HPDE6-E6E7 (cell line): ENCODE measurements around the gene SORCS1.

Experiments
- DNase-seq: peaks from one replicate; pipeline ENCODE4 v3.0.0; 2011; ENCODE audit warnings: missing footprints; ENCODE audit errors: extremely low spot score

The SORCS1 gene

GRCh38 chr10:106672517-106673175, 491.9 kb downstream of the SORCS1 start:
- DNase-seq, result no peak

DNA sequence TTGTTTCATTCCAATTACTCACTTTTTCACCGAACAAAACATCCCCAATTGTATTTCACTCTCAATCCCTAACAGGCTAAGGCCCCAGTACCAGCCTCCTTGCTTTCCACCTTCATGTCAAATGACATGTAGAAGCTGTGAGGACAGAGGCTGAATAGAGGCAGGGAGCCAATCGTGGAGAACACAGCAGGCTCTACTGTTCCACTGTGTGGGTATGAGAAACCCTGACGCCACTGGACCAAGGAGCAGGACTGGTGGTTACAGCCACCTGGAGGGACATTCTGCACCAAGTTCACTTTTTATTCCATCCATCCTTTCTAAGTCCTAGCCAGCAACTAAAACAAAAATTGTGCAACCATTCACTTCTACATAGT, 502.8 kb downstream of the SORCS1 start:
- DNase-seq, result no peak

DNA sequence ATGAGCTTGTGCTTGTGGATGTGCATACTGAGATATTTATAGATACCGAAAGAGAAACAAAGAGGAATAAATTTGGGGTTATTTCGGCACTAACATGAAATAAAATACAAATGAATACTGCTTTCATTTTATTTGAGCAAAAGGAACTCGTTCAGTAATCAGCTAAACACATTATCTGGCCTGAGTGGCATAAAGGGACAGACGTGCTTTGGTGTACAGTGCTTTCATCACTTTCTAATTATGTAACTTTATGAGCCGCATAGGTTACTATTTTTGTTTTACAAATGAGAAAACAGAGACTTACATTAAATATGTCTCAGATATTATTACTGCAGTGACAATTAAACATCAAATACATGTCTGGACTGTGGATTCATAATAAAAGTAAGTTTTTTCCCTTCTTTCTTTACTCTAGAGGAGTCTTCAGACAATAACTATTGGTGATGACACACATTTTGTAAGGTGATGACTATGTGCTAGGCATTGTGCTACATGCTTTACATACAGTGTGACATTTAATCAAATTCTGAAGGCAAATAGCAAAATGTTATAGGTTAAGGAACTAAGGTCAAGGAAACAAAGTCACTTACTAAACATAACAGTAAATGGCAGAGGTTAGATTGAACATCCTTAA, 503.3 kb downstream of the SORCS1 start:
- no peak for DNase-seq

DNA sequence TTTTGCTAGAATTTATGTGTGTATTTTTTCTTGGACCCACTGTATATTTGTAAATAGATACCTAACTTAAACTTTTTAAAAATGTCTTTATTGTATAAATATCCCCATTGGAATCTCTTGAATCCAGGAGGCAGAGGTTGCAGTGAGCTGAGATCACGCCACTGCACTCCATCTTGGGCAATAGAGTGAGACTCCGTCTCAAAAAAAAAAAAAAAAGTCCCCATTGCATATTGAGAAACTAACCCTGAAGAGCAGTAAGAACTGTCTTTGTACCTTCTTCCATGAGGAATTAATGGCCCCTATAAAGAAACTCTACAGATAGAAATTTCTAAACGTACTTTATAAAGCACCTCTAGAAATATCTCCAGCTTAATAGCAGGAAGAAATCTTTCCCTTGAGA, 504.0 kb downstream of the SORCS1 start:
- no peak for DNase-seq

DNA sequence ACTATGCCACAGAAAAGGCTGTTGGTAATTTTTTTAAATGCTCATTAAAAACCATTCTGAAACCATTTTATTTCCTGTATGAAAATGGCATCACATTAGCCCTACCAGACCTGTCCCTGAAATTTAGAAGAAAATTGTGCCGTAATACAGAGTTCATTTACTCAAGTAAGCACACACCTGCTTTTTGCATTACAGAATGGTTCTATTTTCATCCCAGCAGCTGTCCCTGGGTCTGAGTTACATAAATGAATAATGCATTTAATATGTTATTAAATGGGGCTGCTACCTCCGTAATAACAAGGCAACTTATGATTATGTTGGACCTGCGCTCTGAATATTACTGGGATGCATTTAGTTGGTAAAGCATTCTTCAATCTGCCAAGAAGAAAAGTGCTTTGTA, 508.9 kb downstream of the SORCS1 start:
- DNase-seq, result no peak

DNA sequence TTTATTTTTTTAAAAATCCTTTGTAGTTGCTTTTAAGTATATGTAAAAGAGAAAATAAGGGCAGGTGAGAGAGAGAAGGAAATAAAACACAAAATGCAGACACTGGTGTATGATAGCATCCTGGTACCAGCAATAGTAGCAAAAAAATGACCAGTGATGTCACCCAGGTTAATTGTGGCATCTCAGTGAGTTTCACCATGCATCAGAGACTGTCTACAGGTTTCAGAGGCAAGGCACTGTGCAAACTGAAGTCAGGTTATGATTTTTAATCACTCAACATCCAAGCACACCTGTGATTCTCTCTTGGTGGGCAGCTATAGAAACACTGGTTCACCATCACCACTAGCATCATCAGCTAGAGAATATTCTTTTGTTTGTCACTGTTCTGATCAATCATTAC, 509.3 kb downstream of the SORCS1 start:
- no peak for DNase-seq

DNA sequence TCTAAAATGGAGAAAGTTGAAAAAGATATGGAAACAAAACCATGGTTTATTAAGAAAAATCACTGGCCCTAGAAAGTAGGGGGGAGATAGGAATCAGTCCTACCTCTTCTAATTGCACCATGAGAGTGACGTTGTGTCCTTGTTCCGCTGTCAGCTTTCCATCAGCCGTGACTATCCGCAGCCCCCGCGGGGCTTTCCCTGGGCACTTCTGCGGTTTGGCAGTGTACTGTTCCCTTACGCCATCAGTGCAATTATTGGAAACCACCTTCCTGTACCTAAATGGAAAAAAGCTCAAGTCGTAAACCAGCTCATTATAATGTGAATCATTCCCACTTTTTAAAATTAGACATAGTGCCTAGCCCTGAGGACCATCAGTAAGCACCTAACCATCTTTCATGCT, 512.2 kb downstream of the SORCS1 start:
- DNase-seq, result no peak

DNA sequence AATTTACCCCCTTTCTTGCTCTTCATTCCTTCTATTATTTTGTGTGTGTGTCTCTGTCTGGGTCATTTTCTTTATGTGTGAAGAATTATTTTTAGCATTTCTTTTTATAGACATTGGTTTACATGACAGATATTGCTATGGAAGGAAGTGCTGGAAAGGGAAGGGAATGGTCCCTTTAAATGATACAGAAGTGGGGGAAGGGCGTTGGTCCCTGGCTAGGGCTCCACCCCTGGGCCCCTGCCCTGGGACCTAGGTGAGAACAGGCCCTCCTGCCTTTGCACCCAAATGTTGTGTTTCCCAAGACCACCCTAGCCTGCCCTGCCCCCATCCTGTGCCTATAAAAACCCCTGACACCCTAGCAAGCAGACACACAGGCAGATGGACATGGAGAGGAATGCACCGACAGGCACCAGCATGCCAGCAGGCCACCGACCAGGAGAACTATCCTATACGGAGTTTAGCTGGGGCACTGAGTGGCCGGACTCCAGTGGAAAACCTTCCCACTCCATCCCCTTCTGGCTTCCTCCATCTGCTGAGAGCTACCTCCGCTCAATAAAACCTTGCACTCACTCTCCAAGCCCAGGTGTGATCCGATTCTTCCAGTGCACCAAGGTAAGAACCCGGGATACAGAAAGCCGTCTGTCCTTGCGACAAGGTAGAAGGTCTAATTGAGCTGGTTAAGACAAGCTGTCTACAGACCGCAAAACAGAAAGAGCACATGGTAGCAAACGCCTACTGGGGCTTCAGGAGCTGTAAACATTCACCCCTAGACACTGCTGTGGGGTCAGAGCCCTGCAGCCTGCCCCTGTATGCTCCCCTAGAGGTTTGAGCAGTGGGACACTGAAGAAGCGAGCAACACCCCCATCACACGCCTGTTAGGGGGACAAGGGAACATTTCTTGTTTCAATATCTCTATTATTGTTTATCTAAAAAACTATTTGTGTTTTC, 515.7 kb downstream of the SORCS1 start:
- DNase-seq, result no peak

- DNase-seq, result no peak
These were observed 521.0 kb downstream of the SORCS1 start for GRCh38 chr10:106643473-106643872.

DNA sequence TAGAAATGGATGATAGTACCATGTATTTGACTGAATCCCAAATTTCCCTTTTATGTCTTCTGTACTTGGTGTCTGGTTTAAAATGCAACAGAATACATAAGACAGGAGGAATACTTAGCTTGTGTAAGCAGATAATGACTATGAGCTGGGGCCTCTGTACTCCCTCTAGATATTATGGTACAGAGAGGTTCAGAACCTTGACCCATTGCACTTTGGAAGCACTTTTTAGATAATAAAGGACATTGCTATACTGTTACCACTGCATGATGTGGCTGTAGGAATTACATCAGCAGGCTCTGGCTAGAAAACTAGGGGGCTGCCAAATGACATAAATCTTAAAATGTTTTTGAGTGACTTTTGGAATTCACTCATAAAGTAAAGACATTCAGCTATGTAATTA, 526.6 kb downstream of the SORCS1 start:
- DNase-seq, result no peak

GRCh38 chr10:106636766-106637491, 527.6 kb downstream of the SORCS1 start:
- no peak for DNase-seq

- DNase-seq, result no peak
These were observed 528.6 kb downstream of the SORCS1 start for GRCh38 chr10:106635947-106636346.

DNA sequence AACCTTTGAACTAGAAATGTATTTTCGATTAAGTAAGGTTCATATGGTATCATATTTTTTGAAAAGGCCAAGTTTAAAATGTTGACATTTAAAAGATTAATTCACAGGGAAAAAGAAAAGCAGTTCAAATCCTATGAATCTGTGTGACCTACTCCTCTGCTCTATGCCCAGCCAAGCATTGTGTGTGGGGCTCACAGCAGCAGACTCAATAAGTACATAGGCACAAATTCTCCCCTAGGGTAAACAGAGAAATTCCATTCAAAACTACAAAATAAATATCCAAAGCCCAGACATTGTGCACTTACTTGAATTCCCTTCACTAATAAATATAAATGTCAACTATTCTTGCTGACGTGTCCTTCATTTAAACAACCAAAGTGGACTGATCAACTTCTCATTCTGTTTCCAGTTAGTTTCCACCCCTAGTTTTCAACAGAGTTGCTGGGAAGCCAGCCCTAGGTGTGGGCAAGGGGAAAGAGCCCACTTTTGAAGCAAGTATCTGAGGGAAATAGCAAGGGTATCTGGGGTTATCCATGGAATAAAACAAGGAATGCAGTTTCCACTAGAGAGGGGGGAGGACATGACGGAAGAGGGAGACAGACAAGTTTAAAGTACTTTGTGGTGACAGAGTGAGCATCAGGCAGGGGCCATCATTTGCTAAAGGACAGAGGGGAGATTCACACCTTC, 533.3 kb downstream of the SORCS1 start:
- DNase-seq, result no peak

DNA sequence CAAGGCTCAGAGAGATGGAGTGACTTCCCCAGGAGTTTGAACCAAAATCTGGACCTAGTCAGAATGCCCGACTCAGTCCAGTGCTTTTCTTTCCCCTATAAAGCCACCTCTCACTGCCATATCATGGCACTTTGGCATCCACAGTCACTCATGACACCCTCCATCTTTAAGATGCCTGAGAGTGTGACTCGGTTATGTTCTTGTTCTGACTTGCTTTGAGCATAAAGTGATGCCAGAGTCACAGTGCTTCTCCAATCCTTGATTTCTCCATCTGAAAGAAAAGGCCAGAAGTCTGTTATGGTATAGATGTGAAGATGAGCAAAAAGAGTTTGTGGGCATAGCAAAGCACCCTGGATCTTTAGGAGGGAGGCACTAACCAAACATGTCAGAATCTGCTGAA, 538.1 kb downstream of the SORCS1 start:
- no peak for DNase-seq

DNA sequence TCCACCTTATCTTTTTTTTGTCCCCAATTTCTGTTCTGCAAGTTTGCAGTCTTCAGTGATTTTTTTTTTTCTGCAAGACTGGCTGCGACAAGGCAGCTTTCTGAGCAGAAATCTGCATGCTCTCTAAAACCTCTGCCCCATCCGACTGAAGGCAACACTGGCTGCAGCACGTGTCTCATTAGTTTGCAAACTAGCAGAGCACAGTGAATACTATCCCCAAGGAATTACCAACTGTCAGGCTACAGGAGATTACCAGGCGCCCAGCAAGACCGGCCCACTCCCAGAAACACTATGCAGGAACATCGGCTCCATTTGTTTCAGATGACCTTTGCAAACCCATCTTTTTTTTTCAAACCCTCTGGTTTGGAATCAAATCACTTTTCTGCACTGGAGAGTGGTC, 538.8 kb downstream of the SORCS1 start:
- DNase-seq, result no peak

DNA sequence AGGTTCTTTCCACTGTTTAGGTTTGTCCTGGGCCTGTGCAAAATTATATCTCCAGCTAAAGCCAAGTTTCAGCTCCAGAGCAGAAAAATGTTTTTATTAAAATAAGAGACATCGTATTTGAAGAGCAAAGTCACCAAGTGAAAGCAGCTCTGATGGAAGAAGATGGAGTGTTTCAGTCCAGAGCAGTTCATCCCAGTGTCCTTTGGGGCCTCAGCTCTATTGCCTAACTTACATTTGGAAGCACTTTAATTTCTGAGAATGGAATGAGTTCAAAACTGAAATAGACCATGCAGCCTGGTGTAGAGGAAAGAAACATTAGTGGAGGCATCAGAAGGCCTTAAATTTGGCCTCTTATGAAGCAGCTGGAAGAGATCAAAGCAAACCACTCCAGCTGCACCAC, 545.2 kb downstream of the SORCS1 start:
- no peak for DNase-seq

DNA sequence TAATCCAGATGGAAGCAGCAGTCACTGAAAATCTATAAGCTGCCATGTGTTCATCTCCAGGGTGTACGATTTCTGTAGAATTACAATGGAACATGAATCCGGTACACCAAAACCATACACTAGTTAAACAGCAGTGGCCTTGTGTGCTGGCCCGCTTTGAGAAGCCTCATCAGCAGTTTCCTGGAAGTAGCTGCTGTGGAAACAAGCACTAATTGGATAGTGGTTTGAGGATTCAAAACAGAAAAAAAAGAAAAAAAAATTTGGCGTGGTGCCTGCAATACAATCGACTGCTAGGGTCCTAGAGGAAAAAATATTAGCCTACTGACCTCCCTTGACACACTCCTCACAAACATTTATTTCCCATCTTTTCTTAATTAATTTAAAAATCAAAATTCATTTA, 545.9 kb downstream of the SORCS1 start:
- DNase-seq, result no peak

DNA sequence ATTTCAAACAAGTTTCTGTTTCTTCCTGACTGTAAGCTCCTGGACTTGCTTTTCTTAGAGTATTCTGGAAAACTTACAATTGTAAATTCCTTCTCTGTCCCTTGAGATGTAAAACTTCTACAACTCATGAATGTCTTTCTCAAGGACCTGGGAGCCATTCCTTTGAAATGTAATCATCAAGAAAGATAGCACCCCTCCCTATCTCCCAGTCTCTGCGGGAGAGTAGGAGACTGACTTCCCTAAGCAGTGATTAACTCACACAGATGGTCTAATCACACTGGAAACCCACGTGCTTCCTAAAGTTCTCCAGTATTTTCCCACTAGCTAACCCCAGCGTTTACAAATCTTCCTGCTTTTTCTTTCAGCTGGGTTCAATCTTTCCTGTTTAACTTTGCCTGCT, 549.4 kb downstream of the SORCS1 start:
- DNase-seq, result no peak

DNA sequence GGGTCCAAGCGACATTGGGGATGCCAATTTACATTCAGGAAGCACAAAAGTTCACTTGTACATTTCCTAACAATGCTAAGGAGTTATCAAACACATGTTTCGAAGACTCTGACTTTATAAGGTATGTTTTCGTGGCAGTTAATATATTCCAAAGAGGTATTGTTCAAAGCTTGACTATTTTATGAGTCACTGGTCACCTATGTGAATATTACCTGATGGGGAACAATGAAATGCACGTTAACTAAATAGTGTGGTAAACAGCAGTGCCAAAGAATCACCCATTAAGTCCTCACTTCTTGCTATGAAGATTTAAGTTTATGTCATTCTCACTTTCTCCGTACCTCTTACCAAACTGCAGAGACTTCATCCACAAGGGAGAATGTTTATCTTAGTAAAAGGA, 550.2 kb downstream of the SORCS1 start:
- DNase-seq, result no peak

GRCh38 chr10:106612381-106612780, 552.1 kb downstream of the SORCS1 start:
- no peak for DNase-seq

DNA sequence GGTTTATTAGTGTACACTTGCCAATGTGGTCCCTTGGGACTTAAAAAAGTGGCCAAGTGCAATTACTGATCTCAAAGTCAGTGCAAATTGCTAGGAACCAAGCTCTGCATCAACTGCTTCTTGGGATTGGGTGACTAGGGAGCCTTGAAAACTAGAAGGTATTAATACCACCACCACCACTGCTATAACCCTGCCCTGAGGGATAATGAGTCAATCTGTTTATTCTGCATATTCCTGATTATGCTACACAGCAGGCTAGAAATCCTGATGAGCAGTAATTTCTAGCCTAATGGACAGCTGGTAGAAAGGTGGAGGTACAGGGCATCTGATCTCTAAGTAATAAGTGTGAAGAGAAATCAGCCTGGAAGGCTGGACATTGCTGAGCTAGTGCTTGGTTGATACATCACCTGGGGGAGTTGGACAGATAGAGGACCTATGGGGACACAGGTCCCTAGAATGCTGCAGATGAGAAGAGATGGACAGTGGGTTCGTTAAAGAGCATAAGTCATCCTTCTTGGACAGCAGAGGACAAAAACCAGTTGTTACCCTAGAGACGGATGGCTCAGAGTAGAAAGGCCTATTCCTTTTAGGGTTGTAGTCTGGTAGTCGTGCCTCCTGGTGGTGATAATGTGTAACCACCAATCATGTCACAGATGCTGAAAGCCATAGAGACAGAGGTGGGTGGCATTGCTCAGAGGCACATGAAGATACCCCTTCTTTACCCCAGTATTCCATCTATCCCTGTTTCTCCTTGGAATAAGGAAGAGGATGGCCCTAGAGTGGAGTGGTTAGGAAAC, 554.8 kb downstream of the SORCS1 start:
- DNase-seq, result no peak
